Central memory CD8-positive, alpha-beta T cell (primary cell): ENCODE results near the gene PARS2.

Experiments used
- ATAC-seq: fragments of 150-1000 bp; cut with Tn5 transposase; replicated peaks from 2 replicates; pipeline ENCODE4 v1.10.0; 2022; ENCODE audit warnings: mild to moderate bottlenecking, moderate FRiP score, moderate number of reproducible peaks; ENCODE audit not compliant: poor library complexity, severe bottlenecking; ENCODE audit errors: extremely low read depth
- DNase-seq, 2 donors: peaks; one replicate each; pipeline ENCODE4 v3.0.0; 2021; ENCODE audit warnings: low spot score in 2 of 2
- H3K27ac Mint-ChIP-seq: one replicate; pipeline ENCODE4 v1.8.0; 2022; ENCODE audit warnings: low read depth, mild to moderate bottlenecking, moderate library complexity, mixed read lengths
- H3K27me3 Mint-ChIP-seq: one replicate; pipeline ENCODE4 v1.8.0; 2022; ENCODE audit warnings: mixed read lengths
- H3K36me3 Mint-ChIP-seq: one replicate; pipeline ENCODE4 v1.8.0; 2022; ENCODE audit warnings: mild to moderate bottlenecking, moderate library complexity, mixed read lengths; ENCODE audit not compliant: insufficient read depth
- H3K4me1 Mint-ChIP-seq: one replicate; pipeline ENCODE4 v1.8.0; 2022; ENCODE audit warnings: mixed read lengths
- H3K4me3 Mint-ChIP-seq: one replicate; pipeline ENCODE4 v1.8.0; 2022; ENCODE audit warnings: mild to moderate bottlenecking, moderate library complexity, mixed read lengths
- H3K9me3 Mint-ChIP-seq: one replicate; pipeline ENCODE4 v1.8.0; 2022; ENCODE audit warnings: mixed read lengths

Gene PARS2

GRCh38 chr1:54754486-54755285 is 9.6 kb downstream of the PARS2 start:
- DNase-seq (no peak), ATAC-seq (no peak)
- no peaks in the 10 kb centered on the region for H3K4me1 Mint-ChIP-seq
- peaks cover 1% of the 10 kb centered on the region for H3K36me3 Mint-ChIP-seq
- H3K27me3 Mint-ChIP-seq = no peaks in the 10 kb centered on the region
- no peak overlapping the region for H3K27ac Mint-ChIP-seq
- no peak overlapping the region for H3K4me3 Mint-ChIP-seq
- H3K9me3 Mint-ChIP-seq = no peaks in the 10 kb centered on the region

DNA sequence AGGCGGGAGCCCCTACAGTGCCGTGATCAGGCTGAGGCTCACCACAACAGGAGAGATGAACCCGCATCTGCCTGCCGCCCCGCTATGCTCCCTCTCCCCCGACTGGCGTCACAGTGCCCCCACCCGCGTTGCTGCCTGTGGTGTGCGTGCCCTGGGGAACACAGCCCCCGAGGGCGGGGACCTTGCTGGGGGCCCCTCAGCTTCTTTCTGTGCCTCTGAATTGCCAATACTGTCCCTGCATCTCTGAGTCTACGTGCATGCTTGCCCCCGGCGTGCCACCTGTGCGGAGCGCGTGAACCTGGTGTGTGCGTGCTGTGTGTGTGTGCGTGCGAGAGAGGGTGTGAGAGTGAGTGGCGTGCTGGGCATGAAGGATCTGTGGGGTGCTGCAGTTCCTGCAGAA is 10.3 kb downstream of the PARS2 start:
- Mint-ChIP-seq H3K4me3 (no peak overlapping the region), H3K36me3 (peaks cover 1% of the 10 kb centered on the region), H3K4me1 (no peaks in the 10 kb centered on the region), H3K27me3 (no peaks in the 10 kb centered on the region), H3K9me3 (no peaks in the 10 kb centered on the region), H3K27ac (no peak overlapping the region)
- DNase-seq (no peak), ATAC-seq (no peak)

DNA sequence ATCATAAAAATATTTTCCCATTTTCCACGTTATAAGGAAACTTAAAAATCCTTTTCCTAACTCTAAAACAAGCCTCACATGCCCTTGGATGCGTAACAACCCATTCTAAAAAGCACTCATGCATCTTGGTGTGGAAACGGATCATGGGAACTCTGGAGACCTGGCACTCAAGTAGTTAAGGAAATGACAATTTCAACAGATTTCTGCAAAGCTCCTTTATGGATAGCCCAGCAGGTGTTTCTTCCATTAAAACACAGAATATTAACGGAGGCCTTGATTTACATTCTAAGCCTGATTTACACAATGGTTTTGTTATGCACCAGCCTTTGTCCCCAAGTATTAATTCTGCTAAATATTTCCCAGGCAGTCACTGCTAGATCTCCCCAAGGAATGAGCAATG is 12.9 kb downstream of the PARS2 start:
- Mint-ChIP-seq H3K4me3 (no peak overlapping the region), H3K4me1 (no peaks in the 10 kb centered on the region), H3K27ac (no peak overlapping the region), H3K9me3 (no peaks in the 10 kb centered on the region), H3K27me3 (no peaks in the 10 kb centered on the region), H3K36me3 (peaks cover 1% of the 10 kb centered on the region)
- DNase-seq = no peak
- ATAC-seq = no peak

GRCh38 chr1:54750596-54750995 is 13.7 kb downstream of the PARS2 start:
- DNase-seq = no peak
- H3K4me1 Mint-ChIP-seq = no peaks in the 10 kb centered on the region
- no peak for ATAC-seq
- H3K4me3 Mint-ChIP-seq = no peak overlapping the region
- no peaks in the 10 kb centered on the region for H3K27me3 Mint-ChIP-seq
- peaks cover 1% of the 10 kb centered on the region for H3K36me3 Mint-ChIP-seq
- no peak overlapping the region for H3K27ac Mint-ChIP-seq
- H3K9me3 Mint-ChIP-seq = no peaks in the 10 kb centered on the region

DNA sequence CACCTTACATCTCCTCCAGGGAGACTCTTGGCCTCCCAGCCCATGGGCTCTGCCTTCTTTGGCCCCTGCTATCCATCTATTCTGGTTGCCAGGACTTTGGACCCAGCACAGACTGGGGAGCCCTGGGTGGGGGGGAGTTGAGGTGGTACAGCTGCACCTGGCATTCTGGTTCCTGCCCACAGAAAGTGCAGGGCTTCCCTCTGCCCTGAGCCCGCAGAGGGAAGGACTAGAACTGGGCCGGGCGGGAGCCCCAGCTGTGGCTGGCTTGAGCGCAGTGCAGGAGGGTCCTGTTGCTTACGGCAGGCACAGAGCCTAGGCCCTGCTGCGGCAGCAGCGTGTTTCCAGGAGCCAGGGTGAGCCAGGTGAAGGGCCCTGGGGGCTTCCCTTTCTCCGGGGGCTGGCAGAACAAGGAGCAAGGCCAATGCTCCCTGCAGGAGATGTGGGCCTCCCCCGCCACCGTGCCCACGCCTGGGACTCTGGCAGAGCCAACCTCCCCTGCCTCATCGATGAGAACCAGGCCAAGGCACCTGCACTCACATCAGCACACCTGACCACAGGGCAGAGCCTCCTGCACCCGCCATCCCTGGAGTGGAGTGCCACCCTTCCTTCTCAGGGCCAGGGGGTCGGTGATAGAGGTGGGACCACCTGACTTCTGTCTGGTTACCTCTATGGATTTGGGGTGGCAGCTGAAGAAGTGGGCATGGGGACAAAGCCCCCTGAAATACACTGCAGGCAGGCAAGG is 16.1 kb downstream of the PARS2 start:
- DNase-seq (no peak), ATAC-seq (no peak)
- Mint-ChIP-seq H3K9me3 (no peaks in the 10 kb centered on the region), H3K36me3 (peaks cover 1% of the 10 kb centered on the region), H3K27ac (no peak overlapping the region), H3K27me3 (no peaks in the 10 kb centered on the region), H3K4me3 (no peak overlapping the region), H3K4me1 (no peaks in the 10 kb centered on the region)

GRCh38 chr1:54745864-54746263 is 18.5 kb downstream of the PARS2 start:
- no peaks in the 10 kb centered on the region for H3K4me1 Mint-ChIP-seq
- no peaks in the 10 kb centered on the region for H3K9me3 Mint-ChIP-seq
- no peaks in the 10 kb centered on the region for H3K27me3 Mint-ChIP-seq
- no peak for ATAC-seq
- no peak for DNase-seq
- H3K4me3 Mint-ChIP-seq = no peak overlapping the region
- no peak overlapping the region for H3K27ac Mint-ChIP-seq
- H3K36me3 Mint-ChIP-seq = peaks cover 13% of the 10 kb centered on the region

DNA sequence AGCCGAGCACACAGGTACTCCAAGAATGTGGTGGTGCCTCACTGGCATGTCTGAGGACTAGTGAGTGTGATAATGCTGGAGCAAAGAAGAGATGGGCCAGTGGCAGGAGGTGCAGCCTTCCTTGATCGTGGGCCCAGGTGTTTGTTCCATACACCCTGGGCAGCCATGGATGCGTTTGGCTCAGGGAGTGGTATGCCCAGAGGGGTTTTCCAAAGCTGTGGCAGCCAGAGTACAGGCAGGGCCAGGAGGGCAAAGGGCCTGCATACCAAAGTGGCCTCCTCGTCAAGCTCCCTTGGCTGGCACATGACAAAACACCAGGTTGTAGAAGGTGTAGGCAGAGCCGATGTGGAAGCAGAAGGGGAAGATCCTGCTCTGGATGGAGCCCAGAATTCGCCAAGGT is 19.0 kb downstream of the PARS2 start:
- H3K9me3 Mint-ChIP-seq = no peaks in the 10 kb centered on the region

DNA sequence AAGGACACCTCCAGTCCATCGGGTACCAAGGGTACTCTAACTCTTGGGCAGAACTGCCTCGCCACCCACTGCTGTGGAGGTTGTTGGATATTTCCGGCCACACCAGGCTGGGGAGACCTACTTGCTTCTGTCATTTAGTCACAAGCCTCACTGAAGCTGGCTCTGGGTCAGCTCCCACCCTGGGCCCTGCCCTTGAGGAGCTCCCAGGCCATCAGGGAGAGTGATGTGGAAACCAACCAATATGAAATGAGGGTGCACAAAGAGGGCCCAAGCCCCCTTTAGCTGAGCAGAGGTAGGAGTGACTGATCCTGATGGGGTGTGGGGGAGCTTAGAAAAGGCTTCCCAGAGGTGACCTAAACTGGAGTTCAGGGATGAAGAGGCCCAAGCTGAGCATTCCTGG is 19.6 kb downstream of the PARS2 start:
- Mint-ChIP-seq H3K9me3 (no peaks in the 10 kb centered on the region), H3K27me3 (no peaks in the 10 kb centered on the region), H3K27ac (no peak overlapping the region), H3K4me3 (no peak overlapping the region), H3K4me1 (no peaks in the 10 kb centered on the region), H3K36me3 (peaks cover 18% of the 10 kb centered on the region)
- ATAC-seq = no peak
- DNase-seq = no peak

More for the DNA sequence above, 19.0 kb downstream of the PARS2 start:
- no peaks in the 10 kb centered on the region for H3K27me3 Mint-ChIP-seq
- peaks cover 15% of the 10 kb centered on the region for H3K36me3 Mint-ChIP-seq
- no peak overlapping the region for H3K27ac Mint-ChIP-seq
- no peaks in the 10 kb centered on the region for H3K4me1 Mint-ChIP-seq
- no peak overlapping the region for H3K4me3 Mint-ChIP-seq
- no peak for ATAC-seq
- DNase-seq = no peak

GRCh38 chr1:54743416-54744226 is 20.7 kb downstream of the PARS2 start:
- Mint-ChIP-seq H3K4me1 (no peaks in the 10 kb centered on the region), H3K27ac (no peak overlapping the region), H3K9me3 (no peaks in the 10 kb centered on the region), H3K4me3 (no peak overlapping the region), H3K36me3 (peaks cover 24% of the 10 kb centered on the region), H3K27me3 (no peaks in the 10 kb centered on the region)
- DNase-seq (no peak), ATAC-seq (no peak)

DNA sequence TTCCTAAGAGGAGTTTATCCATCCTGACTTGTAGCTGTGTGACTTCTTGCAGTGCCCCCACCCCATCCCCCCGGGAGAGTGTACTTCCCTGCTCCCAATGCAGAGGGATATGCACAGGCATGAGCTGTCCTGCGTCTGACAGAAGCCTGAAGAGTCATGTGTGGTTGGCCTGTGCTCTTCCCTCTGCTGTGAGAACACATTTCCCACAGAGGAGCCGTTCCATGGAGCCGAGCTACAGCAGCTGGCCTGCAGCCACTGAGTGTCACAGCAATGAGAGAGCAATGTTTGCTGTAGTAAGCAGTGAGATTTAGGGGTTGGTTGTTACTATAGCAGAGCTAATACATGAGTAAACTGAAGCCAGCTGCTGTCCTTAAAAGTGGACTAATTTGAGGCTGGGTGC is 22.0 kb downstream of the PARS2 start:
- Mint-ChIP-seq H3K9me3 (no peaks in the 10 kb centered on the region), H3K4me1 (no peaks in the 10 kb centered on the region), H3K4me3 (no peak overlapping the region), H3K27ac (no peak overlapping the region), H3K36me3 (peaks cover 36% of the 10 kb centered on the region), H3K27me3 (no peaks in the 10 kb centered on the region)
- DNase-seq (no peak), ATAC-seq (no peak)

DNA sequence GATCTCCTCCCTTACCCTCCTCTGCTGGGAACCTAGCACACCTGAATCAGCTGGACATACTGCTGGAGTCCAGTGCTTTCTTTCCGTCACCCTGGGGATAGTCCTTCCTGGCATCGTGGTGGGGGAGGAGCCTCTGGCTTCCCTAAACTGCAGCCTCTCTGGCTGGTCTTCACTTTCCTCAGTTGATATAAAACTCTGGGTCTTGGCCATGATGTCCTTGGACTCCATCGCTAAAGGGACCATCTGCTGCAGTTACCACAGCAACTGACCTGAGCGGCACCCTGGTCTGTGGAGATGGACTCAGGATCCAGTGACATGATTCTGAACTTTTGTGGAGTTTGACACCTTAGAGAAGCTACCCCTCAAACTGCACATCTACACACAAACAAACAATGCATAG is 22.8 kb downstream of the PARS2 start:
- Mint-ChIP-seq H3K27me3 (no peaks in the 10 kb centered on the region), H3K4me3 (no peak overlapping the region), H3K9me3 (no peaks in the 10 kb centered on the region), H3K36me3 (peaks cover 41% of the 10 kb centered on the region), H3K27ac (no peak overlapping the region), H3K4me1 (no peaks in the 10 kb centered on the region)
- ATAC-seq (no peak), DNase-seq (no peak)

DNA sequence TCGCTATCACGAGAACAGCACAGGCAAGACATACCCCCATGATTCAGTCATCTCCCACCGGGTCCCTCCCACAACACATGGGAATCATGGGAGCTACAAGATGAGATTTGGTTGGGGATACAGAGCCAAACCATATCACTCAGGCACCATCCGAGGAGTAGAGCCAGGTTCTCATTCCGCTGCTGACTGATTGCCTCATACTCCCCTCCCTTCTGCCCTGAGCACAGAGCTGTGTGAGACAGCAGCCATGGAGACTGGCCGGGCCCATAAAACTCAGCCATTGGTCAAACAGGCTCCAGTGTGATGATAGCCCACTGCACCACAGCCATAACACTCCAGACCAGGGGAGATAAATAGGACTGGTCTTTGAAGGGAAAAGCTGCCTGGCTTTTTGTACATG is 26.1 kb downstream of the PARS2 start:
- H3K27ac Mint-ChIP-seq = no peak overlapping the region
- peaks cover 57% of the 10 kb centered on the region for H3K36me3 Mint-ChIP-seq
- DNase-seq = no peak
- no peaks in the 10 kb centered on the region for H3K27me3 Mint-ChIP-seq
- no peak for ATAC-seq
- no peak overlapping the region for H3K4me3 Mint-ChIP-seq
- peaks cover 6% of the 10 kb centered on the region for H3K4me1 Mint-ChIP-seq
- no peaks in the 10 kb centered on the region for H3K9me3 Mint-ChIP-seq
